ENCODE results near the gene PATJ.
"Not testable (repeated sequence)": the region's sequence is repeated elsewhere in the genome, so short reads cannot be mapped to it uniquely, and the experiment has no call there.

PATJ gene

DNA sequence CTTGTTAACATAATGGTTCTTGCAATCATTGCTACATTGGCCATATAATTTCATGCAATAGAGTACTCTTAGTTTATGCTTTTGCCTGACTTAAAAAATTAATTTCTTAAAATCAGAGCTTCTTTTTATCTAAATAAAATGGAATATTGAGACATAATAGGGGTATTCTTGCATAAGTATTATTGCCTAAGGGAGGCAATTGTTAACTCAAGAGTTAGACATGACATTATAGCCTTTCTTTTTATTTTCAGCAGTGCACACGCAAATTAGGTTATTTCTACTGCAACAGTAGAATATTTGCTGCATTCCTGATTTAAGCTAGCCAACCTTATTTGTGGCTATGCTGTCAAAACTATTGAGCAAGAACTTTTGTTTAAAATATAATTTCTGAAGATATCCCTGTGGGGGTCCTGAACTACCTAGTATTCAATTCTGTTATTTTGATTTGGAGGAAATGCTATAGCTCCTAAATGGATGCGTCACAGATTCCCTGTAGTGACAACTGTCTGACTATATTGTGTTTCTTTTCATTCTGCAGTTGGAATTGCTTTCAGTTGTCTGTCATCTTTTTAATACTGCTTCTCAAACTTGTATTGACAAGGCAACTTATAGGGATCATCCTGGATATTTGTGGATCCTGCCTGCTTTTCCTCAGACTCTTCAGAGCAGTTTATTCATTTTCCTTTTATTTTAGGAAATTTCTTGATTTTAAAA lies 211.0 kb downstream of the PATJ start:
- DNase-seq = no peak

DNA sequence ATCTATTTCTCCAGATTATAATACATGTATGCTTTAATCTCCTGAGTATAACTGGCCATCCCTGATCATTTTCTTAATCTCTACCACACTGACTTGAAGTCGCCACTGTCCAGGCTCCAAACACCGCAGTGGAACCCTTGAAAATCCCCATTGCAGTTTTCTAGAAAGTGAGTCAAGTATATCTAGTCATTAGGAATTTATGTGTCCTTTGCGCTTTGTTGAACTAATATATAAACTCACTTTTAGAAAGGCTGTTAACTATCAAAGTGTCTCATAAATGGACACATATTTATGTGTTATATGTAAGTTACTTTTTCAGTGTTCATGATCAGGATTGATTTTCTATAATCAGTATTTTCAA lies 211.5 kb downstream of the PATJ start:
- no peak for DNase-seq

DNA sequence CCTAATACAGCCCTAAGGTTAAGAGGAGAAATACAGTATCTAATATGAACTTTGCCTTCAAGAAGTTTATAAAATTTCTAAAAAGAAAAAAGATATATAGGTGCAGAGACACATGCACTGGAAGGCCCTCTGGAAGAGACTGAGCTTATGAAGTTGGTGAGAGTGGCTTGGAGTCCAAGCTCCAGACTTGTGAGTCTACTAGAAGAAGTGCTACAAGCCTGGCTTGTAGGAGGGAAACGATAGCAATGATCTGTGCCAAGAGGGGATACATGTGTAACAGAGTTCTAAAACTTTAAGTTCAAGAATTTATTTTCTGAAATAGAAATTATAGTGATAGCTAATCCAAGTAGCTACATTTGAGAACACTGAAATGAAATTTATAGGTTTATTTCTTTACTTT lies 213.0 kb downstream of the PATJ start:
- DNase-seq = no peak

DNA sequence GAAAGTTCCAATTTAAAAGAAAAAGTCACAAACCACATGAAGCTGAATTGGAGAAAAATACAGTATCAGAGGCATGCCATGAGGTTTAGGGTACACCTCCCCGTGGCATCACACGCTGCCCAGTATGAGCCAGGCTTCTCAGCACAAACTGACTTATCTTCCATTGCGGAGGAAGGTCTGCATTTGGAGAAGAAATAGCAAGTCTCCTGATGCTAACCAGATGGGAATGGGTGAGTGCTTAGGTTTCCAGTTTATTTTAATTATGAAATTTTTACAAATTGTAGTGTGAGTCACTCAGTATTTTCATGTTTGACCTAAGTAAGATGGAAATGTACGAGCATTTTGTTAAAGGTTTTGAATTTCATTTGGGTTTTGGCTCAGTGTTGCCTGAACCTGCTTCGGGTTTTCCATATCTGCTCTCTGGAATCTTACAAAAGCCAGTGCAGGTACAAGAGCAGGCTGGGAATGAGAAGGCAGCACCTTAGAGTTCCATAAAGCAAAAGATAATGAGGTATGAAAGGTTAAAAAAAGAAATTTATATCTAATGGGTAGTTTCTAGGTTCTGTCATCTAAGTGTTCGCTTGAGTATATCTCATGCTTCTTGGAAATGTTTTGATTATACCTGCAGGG lies 213.9 kb downstream of the PATJ start:
- no peak for DNase-seq

DNA sequence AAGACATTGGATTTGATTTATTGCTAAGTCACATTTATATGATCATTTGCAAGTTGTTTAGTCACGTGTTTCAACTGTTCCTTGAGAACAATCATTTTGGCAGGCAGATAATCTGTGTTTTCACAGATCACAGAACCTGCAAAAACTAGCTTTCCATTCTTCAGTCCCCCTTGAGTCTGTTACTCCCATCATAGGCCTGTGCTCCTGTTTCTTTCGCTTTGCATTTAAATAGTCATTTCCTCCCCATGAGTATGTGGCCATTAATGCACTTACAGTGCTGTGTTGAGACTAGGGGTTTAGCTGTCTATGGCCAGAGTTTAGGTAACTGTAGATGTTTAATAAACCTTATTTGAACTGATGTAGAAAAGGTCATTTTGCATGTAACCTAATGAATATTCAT lies 214.5 kb downstream of the PATJ start:
- DNase-seq = no peak

DNA sequence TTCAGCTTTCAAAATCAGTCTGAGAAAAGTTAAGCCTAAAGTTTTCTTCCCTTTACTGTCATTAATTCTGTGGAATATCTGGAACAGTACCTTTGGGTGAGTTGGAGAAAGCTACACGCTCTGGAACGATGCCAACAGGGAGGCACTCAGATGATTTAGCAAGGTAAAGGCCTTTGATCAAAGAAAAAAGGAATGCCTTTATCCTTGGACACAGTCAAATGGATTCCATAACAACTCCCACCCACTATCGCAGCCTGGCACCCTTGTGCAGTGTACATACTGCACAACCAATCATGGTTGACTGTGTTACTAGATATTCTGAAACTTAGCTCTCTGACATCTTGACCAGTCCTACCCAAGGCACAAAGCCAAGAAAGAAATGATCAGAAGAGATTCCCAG lies 218.7 kb downstream of the PATJ start:
- DNase-seq = no peak

DNA sequence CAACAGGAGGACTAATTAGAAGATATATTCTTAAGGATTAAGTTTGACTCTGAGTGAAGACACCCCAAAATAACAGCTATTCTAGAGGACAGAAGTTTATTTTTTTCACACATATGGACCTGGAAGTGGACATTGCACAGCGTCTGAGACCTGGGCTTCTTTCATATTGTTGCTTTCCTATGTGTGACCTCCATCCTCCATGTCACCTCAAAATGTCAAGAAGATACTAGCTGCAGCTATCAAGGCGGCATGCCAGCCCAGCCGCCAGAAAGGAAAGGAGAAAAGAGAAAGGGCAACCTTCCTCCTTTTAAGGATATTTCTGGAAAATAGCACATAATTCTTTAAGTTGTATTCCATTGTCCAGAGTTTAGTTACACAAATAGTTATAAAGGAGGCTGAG lies 220.4 kb downstream of the PATJ start:
- no peak for DNase-seq

DNA sequence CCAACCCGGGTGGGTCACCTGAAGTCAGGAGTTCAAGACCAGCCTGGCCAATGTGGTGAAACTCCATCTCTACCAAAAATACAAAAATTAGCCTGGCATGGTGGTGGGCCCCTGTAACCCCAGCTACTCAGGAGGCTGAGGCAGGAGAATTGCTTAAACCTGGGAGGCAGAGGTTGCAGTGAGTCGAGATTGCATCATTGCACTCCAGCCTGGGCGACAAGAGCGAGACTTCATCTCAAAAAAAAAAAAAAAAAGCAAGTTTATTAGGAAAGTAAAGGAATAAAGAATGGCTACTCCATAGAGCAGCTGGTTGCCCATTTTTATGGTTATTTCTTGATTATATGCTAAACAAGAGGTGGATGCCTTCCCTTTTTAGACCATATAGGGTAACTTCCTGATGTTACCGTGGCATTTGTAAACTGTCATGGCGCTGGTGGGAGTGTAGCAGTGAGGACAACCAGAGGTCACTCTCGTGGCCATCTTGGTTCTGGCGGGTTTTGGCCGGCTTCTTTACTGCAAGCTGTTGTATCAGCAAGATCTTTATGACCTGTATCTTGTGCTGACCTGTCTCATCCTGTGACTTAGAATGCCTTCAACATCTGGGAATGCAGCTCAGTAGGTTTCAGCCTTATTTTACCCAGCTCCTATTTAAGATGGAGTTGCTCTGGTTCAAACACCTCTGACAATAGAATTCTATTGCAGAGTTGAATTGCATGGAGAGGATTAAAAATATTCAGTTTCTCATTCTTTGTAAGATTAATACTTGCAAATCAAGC lies 224.4 kb downstream of the PATJ start:
- DNase-seq = not testable (repeated sequence)

DNA sequence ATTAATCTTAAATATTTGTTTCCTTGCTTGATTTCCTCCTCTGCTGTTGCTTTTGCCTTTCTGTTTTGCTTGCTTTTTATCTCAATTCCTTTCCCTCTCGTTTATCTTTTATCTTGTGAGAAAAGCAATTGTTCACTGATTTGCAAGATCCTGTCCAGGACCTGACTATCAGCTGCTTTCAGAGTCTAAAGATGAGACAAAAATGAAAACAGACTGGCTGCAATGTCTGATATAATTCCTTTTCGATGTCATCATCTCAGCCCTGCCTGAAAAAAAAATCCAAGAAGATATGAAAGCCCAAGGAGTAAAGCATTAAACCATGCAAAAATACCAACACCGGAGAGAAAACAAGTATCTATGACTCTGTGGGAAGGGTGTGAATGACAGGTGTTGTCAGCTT lies 225.5 kb downstream of the PATJ start:
- no peak for DNase-seq

DNA sequence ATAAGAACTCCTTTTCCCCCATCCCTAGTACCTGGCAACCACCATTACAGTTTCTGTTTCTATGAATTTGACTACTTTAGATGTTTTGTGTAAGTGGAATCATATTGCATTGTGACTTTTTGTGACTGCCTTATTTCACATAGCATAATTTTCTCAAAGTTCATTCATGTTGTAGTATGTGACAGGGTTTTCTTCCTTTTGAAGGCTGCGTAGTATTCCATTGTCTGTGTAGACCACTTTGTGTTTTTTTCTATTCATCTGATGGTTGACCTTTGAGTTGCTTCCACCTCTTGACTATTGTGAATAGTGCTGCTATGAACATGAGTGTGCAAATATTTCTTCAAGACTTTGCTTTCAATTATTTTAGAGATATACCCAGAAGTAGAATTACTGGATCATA lies 226.6 kb downstream of the PATJ start:
- DNase-seq = no peak

DNA sequence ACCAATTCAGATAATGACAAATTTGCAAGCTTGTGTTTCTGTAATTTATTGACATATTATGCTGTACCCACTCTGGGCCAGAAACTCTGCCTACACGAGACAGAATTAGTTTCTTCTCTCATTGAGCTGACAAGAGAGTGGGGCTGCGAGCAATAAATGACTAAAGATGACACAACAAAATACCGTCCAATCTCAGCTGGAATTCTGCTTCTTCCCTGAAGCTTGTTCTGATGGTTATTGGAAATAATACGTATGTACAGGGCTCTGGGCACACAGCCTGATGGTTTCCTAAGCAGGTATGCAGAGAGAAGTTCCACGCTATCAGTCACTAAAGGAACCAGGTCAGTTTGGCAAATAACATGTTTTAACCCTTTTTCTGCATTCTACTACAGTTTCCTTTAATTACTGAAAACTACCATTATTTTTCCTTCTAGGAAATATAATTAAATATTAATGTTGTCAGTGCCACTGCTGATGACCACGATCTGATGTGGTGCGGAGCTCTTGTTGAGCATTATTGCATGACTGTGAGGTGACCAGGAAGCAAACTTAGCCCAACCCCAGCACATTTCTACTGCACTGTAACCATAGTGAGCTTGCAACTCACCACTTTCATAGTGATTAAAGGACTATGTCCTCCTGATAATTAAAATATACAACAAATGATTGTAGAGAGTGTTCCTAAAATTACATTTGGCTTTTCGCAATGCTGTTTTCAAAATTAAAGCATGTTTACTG lies 231.0 kb downstream of the PATJ start:
- no peak for DNase-seq

DNA sequence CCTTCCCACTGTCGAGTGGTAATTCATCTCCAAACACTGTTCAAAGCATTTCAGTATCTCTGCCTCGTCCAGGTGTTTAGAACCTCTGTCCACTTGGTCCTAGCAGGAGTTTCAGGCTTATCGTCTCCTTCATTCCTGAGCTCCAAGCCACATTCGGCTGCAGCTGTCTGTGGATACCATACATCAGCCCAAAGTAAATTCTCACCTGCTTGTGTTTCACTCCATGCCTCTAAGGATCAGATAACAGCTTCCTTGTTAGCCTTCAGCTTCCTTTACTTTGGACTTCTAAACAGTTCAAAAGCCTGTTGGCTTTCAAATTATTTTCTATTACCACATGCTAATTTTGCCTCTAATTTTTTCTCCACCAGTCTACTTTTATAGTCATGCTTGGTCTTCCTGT lies 233.4 kb downstream of the PATJ start:
- no peak for DNase-seq

DNA sequence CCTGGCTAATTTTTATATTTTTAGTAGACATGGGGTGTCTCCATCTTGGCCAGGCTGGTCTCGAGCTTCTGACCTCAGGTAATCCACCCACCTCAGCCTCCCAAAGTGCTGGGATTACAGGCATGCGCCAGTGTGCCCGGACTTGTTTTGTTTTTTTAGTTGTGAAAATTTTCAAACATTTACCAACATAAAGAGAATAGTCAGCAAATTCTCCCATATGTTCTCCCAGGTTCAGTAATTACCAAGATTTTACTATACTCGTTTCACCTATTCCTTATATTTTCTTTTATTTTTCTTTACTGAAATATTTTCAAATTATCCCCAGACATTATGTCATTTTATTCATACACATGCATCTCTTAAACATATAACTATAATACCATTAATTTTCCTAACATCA lies 234.3 kb downstream of the PATJ start:
- DNase-seq = no peak

DNA sequence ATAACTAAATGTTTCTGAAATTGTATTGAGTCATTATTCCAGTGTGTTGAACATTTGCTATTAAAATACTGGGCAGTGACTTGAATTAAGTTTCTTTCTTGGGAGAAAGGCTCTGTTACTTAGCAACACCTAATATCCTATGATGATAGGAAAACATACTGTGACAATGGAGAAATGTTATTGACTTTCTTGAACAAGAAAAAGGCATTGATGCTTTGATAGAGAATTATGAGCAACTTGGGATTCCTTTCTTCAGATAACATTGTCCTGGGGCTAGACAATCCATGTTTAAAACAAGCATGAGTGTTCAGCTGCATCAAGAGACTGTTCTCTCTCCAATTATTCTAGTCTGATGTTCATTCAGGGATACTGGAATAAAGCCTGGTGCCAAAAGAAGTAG lies 236.5 kb downstream of the PATJ start:
- no peak for DNase-seq

DNA sequence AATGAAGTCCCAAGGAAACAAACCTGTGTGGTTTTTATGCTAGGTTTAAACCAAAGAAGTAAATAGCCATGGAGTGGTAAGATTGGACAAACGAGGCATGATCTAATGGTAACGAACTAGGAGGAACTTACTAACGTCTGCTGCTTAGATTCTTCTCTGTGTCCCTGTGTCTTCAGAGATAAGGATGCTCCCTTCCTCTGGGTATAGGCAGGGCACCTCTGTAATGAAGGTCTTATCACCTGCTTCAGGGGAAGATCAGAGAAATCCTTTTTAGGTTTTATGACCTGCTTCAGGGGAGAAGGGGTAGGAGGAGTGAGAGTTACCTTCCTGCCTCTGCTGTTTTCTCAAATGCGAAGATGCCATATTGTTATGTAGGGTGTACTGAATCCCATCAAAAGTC lies 237.4 kb downstream of the PATJ start:
- DNase-seq = no peak

DNA sequence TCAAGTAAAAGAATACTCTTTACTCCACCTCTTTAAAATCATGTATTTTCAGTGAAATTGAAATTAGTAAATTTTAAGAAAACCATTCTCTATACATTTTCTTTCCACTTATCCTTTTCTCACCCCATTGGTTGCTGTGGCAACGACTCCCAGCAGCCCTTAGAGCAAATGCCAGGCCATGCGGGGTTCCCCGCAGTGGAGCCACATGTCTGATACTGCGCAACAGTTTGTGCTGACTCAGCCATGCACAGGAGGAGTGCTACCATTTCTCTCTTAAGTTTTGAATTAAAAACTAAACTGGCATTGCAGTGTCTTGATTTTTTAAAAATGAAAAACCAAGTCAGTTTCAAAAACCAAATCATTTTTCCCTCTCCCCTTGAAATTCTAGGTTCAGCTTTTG lies 238.3 kb downstream of the PATJ start:
- no peak for DNase-seq

DNA sequence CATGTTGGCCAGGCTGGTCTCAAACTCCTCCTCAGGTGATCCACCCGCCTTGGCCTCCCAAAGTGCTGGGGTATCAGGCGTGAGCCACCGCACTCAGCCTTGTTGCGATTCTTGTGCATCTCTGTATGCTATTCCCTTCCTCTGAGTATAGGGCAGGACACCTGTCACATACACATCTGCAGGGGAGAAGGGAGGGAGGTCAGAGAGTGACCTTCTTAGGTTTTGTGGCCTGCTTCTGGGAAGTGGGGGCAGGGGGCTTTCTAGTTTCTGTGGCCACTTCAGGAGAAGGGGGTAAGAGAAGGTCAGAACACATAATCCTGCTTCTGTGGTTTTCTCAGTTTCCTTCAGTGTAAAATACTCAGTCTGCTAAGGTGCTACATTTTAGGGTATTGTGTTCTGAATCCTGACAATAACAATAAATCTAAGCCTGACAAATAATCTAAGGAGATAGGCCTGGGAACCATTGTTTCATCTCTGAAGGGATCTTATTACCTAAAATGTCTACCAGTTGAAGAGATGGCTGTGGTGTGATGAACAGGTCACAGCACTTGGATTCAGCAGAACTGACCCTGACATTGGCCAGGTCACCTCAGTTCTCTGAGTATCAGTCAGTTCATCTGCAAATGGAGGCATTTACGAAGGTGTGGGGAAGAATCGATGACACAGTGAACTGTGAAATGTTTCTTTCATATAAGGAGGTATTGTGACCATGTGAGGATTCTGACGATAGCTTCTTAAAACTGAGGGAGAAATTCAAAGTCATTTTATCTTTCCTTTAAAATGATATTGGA lies 239.8 kb downstream of the PATJ start:
- no peak for DNase-seq

DNA sequence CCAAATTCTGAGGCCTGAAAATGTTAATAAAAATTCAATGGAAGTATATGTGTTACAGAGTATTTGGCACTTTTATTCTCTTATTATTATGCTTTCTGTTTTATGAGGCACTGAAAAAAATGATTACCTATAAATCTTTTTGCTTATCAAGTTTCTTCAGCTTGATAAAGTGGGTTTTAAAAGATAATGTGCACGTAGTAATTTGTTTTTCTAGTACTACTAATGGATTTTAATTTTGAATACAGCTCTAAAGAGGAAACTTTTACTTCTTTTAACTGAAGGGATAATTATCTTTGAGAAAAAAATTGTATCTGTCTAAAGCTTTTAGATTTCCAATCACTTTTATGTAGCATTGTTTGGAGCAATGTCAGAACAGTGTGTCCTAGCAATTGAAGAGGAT lies 241.0 kb downstream of the PATJ start:
- no peak for DNase-seq

DNA sequence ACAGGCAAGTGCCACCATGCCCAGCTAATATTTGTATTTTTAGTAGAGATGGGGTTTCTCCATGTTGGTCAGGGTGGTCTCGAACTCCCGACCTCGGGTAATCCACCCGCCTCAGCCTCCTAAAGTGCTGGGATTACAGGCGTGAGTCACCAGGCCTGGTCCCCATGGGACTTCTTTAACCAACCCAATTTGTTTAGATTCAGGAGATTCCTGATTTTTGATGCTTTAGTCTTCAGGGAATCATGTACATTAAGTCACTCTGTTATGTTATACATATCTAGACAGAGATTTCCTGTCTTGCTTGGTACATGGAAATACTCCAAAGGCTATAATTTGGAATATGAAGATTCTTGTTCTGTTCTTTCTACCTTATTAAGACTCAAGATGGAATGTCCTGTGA lies 250.0 kb downstream of the PATJ start:
- no peak for DNase-seq

DNA sequence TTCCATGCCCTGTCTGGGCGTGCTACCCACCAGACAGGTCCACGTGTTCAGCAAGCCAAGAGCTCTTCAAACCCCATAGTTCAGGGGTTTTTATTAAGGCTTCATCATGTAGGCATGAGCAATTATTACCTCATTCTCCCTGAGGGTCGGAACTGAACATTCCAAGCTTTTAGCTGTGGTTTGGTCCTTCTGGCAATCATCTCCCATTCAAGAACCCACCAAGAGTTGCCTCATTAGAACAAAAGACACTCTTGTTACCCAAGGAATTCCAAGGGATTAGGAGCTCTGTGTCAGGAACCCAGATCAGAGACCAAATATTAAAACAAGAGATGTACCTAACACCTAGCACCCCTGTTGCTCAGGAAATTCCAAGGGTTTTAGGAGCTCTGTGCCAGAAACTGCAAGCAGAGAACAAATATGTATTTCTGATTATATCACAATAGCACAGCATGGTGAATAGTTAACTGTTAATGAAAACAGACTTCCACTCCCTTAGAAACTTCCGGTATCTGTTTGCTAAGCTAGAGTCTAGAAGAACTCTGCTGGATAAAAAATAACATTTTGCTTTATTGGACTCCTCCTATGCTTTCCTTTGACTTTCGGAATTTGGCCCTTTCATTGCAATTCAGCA lies 251.2 kb downstream of the PATJ start:
- DNase-seq = no peak

DNA sequence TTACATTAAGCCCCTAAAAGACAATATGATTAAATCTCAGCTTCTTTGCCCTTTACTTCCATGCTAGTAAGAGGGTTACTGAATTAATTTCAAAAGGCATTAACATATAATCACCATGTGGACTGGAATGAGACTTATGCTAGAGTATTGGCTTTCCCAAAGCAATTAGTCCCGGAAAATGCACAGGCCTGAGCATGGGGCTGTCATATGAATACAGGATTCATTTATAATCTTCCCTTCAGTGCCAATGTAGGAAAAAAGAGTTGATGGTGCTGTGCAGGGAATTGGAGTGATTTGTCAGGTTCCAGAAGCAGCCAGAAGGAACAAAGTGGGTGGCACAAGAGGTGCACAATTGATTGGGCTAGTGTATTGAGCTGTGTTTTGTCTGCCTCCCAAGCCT lies 253.4 kb downstream of the PATJ start:
- no peak for DNase-seq

DNA sequence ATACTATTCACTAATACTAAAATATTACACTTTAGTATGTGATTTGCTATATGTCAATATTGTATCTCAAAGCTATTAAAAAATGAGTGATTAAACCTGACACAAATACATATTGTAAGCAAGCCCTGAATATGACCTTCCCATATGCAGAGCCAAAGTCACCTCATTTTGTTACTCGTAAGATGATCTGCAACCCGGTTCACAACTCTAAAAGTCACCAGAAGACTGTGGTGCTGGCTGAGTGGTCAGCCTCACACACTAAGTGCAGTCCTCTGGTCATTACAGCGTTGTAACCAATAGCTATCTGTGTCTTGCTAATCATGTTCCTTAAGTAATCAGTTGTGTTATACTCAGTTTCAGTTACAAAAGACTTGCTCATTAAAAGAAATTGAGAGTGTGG lies 254.8 kb downstream of the PATJ start:
- no peak for DNase-seq
